K562 (cell line): Measurements from ENCODE around the gene SIRT7.
A peak's percentile ranks its signal among the peaks of the same experiment; 100 is the strongest.

ENCODE experiments used
- E2F3 ChIP-seq: fragments of 250-450 bp; sonication (Bioruptor Pico); IDR thresholded peaks from 2 replicates; pipeline ENCODE4 v1.4.0; 2020; ENCODE audit warnings: mild to moderate bottlenecking
- KAT8 ChIP-seq: fragments of 450-650 bp; IDR thresholded peaks from 2 replicates; pipeline ENCODE4 v1.6.1; 2016; ENCODE audit warnings: low read depth, mild to moderate bottlenecking
- LCOR ChIP-seq: sonication (generic); formaldehyde crosslinking; IDR thresholded peaks from 2 replicates; pipeline ENCODE4 v1.8.0; 2022; ENCODE audit warnings: mild to moderate bottlenecking, missing genetic modification reagents
- POLR2AphosphoS5 ChIP-seq: IDR thresholded peaks from 2 replicates; pipeline ENCODE4 v1.6.1; 2011; ENCODE audit warnings: mild to moderate bottlenecking, low read depth, low read length, moderate library complexity; ENCODE audit not compliant: control insufficient read depth, insufficient read depth
- SLC30A9 ChIP-seq: fragments of 250-450 bp; sonication (Bioruptor Pico); IDR thresholded peaks from 2 replicates; pipeline ENCODE4 v1.8.0; 2022; ENCODE audit warnings: mild to moderate bottlenecking, moderate library complexity
- SP2 ChIP-seq: IDR thresholded peaks from 2 replicates; pipeline ENCODE4 v1.6.1; 2011; ENCODE audit warnings: mild to moderate bottlenecking, low read depth, low read length, moderate library complexity; ENCODE audit not compliant: poor library complexity, severe bottlenecking; ENCODE audit errors: extremely low read depth
- ZNF140 ChIP-seq: fragments of 250-450 bp; sonication (Bioruptor Pico); IDR thresholded peaks from 2 replicates; pipeline ENCODE4 v1.8.0; 2021; ENCODE audit warnings: moderate library complexity, mild to moderate bottlenecking, inconsistent platforms
- TF ChIP-seq, protein P1 (sequence below), 2 experiments: fragments of 450-650 bp; formaldehyde crosslinking in 1 of 2; IDR thresholded peaks; 2 replicates each; pipeline versions ENCODE4 v1.4.0 to v1.6.1; 2014 to 2020; ENCODE audit warnings: mild to moderate bottlenecking in 2 of 2, borderline replicate concordance in 1 of 2, low read depth in 1 of 2
- TF ChIP-seq, protein P2 (sequence below), 3 experiments: IDR thresholded peaks in 2 of 3; conservative IDR thresholded peaks in 1 of 3; 2 replicates each; pipeline ENCODE4 v1.5.1; 2011 to 2012; ENCODE audit warnings: low read length in 3 of 3, mild to moderate bottlenecking in 3 of 3, control low read depth in 2 of 3, improper control_type of control experiment in 1 of 3, inconsistent platforms in 1 of 3, low read depth in 1 of 3, mixed read lengths in 1 of 3, moderate library complexity in 1 of 3; ENCODE audit not compliant: insufficient read depth in 2 of 3
- TF ChIP-seq, protein P3 (sequence below), 2 experiments: fragments of 450-650 bp; conservative IDR thresholded peaks; 2 replicates each; pipeline ENCODE4 v1.6.1; 2017; ENCODE audit warnings: mild to moderate bottlenecking in 2 of 2, moderate library complexity in 2 of 2

DNA sequence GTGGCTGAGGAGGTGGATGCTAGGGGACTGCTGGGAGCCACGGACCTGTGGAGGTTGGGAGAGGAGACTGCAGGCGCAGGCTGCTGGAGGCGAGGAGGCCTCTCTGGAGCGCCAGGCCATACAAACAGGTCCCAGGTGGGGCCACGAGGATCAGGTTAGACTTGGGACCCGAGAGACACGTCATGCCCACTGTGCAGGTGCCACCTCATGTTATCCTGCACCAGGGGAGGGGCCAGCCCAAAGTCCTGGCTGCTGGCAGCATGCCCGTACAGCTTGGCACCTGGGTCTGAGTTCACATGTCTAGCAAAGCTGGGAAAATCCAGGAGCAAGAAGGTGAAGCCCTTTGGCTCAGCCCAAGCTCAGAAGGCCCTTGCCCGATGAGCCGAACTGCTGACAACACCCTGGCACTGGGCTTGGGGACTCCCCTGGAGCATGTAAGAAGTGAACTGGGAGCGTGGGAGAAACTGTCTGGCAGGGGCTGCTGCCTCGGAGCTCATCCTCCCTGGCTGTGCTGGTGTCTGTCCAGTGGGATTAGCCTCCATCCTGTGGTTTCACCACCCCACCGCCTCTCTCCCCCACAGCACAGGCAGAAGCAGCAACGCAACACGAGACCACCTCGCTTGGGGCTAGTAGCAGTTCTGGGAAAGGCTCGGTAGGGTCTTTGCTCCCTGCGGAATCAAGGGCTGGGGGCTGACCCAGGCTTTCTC lies 52.1 kb downstream of the SIRT7 start:
- TF ChIP-seq E2F3 (CRISPR knock-in tag): no peak
- TF ChIP-seq, protein P1, sequence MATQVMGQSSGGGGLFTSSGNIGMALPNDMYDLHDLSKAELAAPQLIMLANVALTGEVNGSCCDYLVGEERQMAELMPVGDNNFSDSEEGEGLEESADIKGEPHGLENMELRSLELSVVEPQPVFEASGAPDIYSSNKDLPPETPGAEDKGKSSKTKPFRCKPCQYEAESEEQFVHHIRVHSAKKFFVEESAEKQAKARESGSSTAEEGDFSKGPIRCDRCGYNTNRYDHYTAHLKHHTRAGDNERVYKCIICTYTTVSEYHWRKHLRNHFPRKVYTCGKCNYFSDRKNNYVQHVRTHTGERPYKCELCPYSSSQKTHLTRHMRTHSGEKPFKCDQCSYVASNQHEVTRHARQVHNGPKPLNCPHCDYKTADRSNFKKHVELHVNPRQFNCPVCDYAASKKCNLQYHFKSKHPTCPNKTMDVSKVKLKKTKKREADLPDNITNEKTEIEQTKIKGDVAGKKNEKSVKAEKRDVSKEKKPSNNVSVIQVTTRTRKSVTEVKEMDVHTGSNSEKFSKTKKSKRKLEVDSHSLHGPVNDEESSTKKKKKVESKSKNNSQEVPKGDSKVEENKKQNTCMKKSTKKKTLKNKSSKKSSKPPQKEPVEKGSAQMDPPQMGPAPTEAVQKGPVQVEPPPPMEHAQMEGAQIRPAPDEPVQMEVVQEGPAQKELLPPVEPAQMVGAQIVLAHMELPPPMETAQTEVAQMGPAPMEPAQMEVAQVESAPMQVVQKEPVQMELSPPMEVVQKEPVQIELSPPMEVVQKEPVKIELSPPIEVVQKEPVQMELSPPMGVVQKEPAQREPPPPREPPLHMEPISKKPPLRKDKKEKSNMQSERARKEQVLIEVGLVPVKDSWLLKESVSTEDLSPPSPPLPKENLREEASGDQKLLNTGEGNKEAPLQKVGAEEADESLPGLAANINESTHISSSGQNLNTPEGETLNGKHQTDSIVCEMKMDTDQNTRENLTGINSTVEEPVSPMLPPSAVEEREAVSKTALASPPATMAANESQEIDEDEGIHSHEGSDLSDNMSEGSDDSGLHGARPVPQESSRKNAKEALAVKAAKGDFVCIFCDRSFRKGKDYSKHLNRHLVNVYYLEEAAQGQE (IDR thresholded peaks at IDR 0.05; ENCODE audit: borderline replicate concordance): no peak
- TF ChIP-seq, protein P1 (CRISPR knock-in tag; IDR thresholded peaks at IDR 0.05; ENCODE audit: low read depth): no peak
- TF ChIP-seq, protein P2, sequence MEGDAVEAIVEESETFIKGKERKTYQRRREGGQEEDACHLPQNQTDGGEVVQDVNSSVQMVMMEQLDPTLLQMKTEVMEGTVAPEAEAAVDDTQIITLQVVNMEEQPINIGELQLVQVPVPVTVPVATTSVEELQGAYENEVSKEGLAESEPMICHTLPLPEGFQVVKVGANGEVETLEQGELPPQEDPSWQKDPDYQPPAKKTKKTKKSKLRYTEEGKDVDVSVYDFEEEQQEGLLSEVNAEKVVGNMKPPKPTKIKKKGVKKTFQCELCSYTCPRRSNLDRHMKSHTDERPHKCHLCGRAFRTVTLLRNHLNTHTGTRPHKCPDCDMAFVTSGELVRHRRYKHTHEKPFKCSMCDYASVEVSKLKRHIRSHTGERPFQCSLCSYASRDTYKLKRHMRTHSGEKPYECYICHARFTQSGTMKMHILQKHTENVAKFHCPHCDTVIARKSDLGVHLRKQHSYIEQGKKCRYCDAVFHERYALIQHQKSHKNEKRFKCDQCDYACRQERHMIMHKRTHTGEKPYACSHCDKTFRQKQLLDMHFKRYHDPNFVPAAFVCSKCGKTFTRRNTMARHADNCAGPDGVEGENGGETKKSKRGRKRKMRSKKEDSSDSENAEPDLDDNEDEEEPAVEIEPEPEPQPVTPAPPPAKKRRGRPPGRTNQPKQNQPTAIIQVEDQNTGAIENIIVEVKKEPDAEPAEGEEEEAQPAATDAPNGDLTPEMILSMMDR (IDR thresholded peaks at IDR 0.05 in 2 of 3, conservative IDR thresholded peaks at IDR 0.05 in 1 of 3; ENCODE audit: insufficient read depth in 2 of 3, low read depth in 1 of 3, low read length in 3 of 3): no peak
- TF ChIP-seq SP2: no peak
- no peak for TF ChIP-seq SLC30A9 (CRISPR knock-in tag)
- TF ChIP-seq ZNF140 (CRISPR knock-in tag): no peak
- TF ChIP-seq POLR2AphosphoS5: peak; percentile 12; the same call in 1 of the 2 replicates
- TF ChIP-seq, protein P3, sequence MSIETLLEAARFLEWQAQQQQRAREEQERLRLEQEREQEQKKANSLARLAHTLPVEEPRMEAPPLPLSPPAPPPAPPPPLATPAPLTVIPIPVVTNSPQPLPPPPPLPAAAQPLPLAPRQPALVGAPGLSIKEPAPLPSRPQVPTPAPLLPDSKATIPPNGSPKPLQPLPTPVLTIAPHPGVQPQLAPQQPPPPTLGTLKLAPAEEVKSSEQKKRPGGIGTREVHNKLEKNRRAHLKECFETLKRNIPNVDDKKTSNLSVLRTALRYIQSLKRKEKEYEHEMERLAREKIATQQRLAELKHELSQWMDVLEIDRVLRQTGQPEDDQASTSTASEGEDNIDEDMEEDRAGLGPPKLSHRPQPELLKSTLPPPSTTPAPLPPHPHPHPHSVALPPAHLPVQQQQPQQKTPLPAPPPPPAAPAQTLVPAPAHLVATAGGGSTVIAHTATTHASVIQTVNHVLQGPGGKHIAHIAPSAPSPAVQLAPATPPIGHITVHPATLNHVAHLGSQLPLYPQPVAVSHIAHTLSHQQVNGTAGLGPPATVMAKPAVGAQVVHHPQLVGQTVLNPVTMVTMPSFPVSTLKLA (conservative IDR thresholded peaks at IDR 0.05): no peak
- no peak for TF ChIP-seq KAT8
- no peak for TF ChIP-seq LCOR
